Measurements from ENCODE around the gene LYRM1.
A peak's percentile ranks its signal among the peaks of the same experiment; 100 is the strongest.
"Not testable (repeated sequence)": the region's sequence is repeated elsewhere in the genome, so short reads cannot be mapped to it uniquely, and the experiment has no call there.

Gene LYRM1

DNA sequence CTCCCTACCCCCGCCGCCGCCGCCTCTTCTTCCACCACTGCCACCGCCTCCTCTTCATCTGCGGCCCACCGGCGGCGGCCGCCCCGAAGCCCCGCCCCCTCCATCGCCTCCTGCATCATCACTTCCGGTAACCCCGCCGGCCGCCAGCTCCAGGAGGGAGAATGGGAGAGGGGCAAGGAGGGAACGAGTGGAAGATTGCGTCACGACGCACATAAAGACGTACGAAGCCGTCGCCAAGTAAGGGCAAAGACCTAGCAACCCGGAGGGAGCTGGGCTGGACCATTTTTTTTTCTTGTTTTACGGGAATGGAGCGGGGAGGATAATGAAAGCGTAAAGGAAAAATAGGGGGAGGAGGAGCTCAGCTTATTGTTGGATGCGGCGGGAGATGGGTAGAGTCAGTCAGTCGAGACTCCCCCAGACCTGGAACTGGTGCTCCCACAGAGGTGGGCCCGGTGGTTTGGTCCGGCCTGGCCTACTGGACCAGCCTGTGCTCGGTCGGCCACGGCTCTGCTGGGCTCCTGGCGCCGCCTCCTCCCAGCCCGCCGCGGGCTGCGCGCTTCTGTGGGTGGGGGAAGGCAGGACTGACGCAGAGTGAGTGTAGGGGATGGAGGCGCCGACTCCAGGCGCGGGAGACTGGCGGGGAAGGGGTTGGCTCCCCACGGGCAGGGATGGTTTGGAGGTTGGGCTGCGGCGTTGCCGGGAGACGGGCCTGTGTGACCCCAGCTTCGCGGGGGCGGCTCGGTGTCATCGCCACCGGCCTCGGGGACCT is at the start of gene LYRM1, which contains the start of gene DCUN1D3:
LYRM1 (plus strand) TSS at position 473 of the 769 bp plus-strand sequence. CDS start 14,785 bp downstream, outside the sequence.
DCUN1D3 (minus strand) TSS at position 60 of the 769 bp plus-strand sequence. CDS start 37,820 bp downstream, outside the sequence.
- DNase-seq (ENCODE audit: low read depth in 4 of 4, low spot score in 1 of 4) = peak; percentile 70 to 91 (median 84)

DNA sequence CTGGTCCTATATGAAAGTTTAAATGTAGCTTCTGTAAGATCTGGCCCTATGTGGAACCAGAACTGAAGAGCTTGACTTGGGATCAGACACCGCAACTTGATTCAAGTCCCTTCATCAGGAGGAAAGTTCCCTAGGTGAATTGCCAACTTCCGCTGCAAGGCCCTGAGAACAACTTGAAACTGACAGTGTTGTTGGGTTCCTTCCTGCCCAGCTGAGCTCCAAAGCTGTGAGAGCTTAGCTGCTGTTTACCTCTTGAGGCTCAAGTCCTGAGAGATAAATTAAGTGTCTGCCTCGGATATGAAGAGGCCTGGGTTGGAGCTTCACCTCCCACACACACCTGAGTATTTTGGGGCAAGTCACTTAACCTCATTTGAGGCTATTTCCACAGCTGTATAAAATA is 49.6 kb upstream of the LYRM1 start:
- no peak for DNase-seq (ENCODE audit: low read depth in 4 of 4, low spot score in 1 of 4)

- DNase-seq (ENCODE audit: low read depth in 4 of 4, low spot score in 1 of 4) = no peak
Measured at GRCh38 chr16:20851601-20852000, 49.0 kb upstream of the LYRM1 start.

- no peak for DNase-seq (ENCODE audit: low read depth in 4 of 4, low spot score in 1 of 4)
Measured at GRCh38 chr16:20853143-20853542, 47.4 kb upstream of the LYRM1 start.

DNA sequence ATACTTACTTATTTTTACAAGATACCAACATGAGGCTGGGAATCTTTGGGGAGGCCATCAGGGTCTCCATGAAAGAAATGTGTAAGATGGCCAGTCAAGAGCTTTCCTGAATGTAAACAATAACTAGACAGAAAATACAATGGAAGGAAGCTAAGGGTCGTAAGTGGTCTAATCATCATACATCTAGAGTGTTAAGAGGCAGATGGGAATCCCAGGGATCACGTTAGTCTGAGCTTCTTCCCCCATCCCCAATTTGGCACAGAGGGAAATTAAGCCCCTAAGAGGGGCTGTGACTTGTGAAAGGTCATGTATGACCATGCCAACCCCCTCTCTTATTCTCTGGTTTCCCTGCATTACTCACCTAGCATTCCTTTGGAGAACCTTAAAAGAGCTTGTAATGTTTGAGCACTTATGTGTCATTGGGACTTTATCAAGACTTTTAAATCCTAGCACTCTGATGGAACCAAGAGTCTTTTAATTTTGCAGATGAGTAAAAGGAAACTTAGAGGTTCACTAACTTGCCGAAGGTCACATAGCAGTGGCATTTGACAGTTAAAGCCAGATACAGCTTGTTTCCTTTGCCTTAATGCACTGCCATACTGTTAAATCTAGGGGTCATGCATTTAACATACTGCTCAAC is 46.5 kb upstream of the LYRM1 start:
- no peak for DNase-seq (ENCODE audit: low read depth in 4 of 4, low spot score in 1 of 4)

DNA sequence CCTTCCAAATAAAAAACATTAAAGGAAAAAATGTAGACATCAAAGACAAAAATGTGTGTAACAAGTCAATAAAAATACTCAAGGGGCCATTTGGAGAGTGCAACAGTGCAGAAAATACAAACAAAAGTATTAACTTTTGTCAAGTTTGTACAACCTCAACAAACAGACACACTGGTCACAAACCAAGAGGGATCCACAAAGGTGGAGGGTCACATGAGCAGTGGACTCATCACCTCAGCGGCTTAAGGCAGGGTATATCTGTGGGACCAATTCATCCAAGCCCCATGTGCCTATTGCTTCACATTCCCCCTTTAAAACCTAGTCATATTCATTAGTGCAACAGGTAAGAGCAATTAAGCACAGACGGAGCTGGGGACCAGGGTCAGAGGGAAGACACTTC is 45.6 kb upstream of the LYRM1 start:
- no peak for DNase-seq (ENCODE audit: low read depth in 4 of 4, low spot score in 1 of 4)

- DNase-seq (ENCODE audit: low read depth in 4 of 4, low spot score in 1 of 4) = no peak
Measured at GRCh38 chr16:20857281-20857680, 43.3 kb upstream of the LYRM1 start.

- DNase-seq (ENCODE audit: low read depth in 4 of 4, low spot score in 1 of 4) = no peak
Measured at GRCh38 chr16:20859229-20859628, 41.3 kb upstream of the LYRM1 start.

DNA sequence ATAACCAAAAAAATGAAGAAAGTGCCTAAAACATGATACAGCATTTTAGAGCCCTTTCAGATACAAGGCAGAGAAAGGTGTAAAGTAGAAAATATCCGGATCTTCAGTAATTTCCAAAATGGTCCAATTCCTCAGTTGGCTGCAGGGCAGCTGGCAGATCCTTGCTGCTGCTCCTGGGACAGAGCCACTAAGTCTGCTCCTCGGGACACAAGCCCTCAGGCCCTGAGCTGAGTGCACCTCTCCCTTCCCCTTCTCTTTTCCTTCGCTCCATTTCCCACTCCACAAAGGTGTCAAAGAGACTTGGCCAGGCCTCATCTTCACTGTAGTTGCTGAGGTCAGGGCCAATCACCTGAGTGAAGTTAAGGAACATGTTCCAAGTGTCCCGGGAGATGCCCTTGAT is 40.9 kb upstream of the LYRM1 start:
- DNase-seq (ENCODE audit: low read depth in 4 of 4, low spot score in 1 of 4) = no peak

DNA sequence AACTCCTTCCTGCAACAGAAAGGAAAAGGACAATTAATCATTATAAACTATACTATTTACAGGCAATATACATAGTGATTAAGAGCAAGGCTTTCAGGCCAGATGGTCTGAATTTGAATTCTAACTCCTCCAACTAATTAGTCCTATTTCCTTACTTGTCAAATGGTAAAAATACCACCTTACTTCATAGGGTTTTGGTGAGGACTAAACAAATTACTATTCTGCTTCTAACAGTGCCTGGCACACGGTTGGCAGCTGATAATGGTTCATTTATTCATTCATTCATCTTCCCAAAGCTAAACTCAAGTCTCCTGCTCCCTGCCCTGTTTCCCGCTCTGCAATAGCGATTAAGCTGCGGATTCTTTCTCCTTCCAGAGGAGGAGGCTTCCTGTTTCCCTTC is 40.2 kb upstream of the LYRM1 start:
- no peak for DNase-seq (ENCODE audit: low read depth in 4 of 4, low spot score in 1 of 4)

DNA sequence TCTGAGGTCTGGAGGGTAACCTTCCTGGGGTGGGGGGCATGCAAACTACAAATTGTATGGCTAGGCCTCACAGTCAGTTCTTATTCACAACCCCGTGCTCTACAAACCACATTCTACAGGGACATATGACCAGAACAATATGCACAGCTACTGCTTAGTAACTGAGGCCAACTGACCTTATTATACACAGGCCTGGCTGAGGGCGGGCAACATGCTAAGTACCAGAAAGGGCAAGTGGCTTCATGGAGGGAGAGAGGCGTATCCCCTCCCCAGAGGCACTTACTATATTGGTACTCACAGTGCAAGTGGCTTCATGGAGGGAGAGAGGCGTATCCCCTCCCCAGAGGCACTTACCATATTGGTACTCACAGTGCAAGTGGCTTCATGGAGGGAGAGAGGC is 39.6 kb upstream of the LYRM1 start:
- not testable (repeated sequence) for DNase-seq (ENCODE audit: low read depth in 4 of 4, low spot score in 1 of 4)

DNA sequence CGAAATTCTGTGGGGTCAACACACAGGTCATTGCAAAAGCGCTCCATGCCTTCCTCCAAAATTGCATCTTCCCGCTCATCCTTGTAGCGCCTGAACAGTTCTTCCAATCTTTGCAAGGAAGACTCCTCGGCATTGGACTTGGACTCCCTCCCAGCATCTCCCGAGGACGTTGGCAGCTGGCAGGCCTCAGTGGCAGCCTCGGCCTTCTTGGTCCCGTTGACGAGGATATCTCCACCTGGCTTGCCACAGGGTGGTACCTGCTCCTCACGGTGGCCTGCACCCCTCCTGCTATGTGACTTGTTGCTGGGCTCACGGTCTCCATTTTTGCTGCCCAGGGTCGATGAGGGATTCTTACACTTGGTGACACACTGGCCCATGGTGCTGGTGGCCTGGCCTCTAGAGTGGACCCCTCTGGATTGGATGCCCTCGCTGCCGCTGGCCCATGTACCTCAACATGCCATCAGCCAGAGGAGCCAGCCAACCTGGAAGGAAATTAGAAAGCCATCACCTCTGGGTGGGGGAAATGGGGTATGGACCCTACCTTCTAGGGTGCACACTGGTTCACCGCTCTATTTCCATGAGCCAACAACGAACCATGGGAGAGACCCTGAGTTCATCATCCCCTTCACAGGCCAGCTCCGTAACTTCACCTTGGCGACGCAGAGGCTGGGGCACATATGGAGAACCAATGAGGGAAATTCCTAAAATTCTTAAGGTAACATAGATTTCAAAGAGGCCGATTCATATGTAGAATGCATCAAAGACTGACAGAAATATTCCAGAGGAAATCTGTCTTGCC is 38.2 kb upstream of the LYRM1 start:
- DNase-seq (ENCODE audit: low read depth in 4 of 4, low spot score in 1 of 4) = no peak

GRCh38 chr16:20864376-20864775 is 36.2 kb upstream of the LYRM1 start:
- not testable (repeated sequence) for DNase-seq (ENCODE audit: low read depth in 4 of 4, low spot score in 1 of 4)

- DNase-seq (ENCODE audit: low read depth in 4 of 4, low spot score in 1 of 4) = no peak
Measured at GRCh38 chr16:20865420-20866131, 35.0 kb upstream of the LYRM1 start.

- no peak for DNase-seq (ENCODE audit: low read depth in 4 of 4, low spot score in 1 of 4)
Measured at GRCh38 chr16:20866145-20866772, 34.3 kb upstream of the LYRM1 start.

DNA sequence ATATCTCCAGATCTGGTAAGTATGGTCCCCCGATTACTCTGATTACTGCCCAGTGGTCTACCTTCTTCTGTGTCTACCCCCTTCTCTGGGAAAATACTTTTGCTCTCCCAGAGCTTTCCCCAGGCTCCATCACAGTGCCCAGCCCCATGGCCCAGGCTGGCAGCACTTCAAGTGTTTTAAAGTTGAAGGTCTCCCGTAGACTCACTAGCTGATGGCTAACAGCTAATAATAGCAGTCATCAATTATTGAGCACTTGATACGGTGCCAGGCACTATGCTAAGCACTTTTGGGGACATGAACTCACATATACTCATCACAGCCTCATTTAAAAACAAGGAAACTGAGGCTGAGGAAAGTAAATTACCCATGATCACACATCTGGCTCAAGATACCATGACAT is 33.8 kb upstream of the LYRM1 start:
- DNase-seq (ENCODE audit: low read depth in 4 of 4, low spot score in 1 of 4) = no peak

- no peak for DNase-seq (ENCODE audit: low read depth in 4 of 4, low spot score in 1 of 4)
Measured at GRCh38 chr16:20867585-20867984, 33.0 kb upstream of the LYRM1 start.

GRCh38 chr16:20868890-20869289 is 31.7 kb upstream of the LYRM1 start:
- no peak for DNase-seq (ENCODE audit: low read depth in 4 of 4, low spot score in 1 of 4)

GRCh38 chr16:20870122-20870820 is 30.3 kb upstream of the LYRM1 start:
- DNase-seq (ENCODE audit: low read depth in 4 of 4, low spot score in 1 of 4) = no peak

- no peak for DNase-seq (ENCODE audit: low read depth in 4 of 4, low spot score in 1 of 4)
Measured at GRCh38 chr16:20871258-20871657, 29.3 kb upstream of the LYRM1 start.
